Smooth muscle cell of the pulmonary artery (primary cell): ENCODE measurements around the gene SIK1. TPM values are rescaled to one million over a fixed set of nuclear protein-coding genes. Genes with fewer than 3 reads are reported as not detected.

ENCODE experiments used
- total RNA-seq: library from RNA; depleted of rRNA; stranded (reverse); fragments of >200 nt; gene quantifications from 2 replicates; pipeline ENCODE4 v1.2.3, GENCODE V29; 2014

SIK1 gene
- 0.98 and 7.6 TPM in 2 replicates for total RNA-seq

DNA sequence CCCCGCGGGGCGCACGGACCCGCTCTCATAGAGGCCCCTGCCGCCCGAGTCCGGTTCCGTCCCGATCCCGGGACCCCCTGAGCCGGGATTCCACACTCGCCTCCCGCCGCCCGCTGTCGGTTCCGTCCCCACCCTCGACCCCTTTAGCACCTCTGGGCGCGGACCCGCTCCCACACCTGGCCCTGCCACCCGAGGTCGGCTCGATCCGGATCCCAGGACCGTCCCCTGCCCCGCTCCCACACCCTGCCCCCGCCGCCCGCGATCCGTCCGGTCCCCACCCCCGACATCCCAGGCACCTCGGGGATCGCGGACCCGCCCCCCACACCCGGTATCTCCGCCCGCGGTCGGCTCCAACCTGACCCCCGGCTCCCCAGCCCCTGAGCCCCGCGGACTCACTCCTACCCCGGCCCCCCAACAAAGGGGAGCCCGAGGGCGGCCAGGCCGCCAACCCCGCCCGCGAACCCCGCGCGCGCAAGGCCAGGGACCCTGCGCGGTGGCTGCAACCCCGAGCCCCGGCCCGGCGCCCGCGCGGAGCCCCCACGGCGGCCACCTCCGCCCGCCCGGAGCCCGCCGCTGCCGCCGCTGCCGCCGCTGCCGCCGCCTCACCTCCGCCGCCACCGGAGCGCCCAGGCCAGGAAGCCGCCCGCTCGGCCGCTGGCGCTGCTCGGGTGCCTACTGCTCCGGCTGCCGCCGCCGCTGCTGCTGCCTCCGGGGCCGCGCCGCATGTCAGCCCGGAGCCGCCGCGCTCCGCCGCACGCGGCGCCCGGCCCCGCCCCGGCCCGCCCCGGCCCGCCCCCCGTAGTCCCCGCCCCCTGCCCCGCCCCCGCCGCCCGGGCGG, at the start of gene SIK1:
SIK1 (minus strand) TSS at position 728 of the 838 bp plus-strand sequence. CDS start 953 bp downstream, outside the sequence.

Other genes with a start within 250 kb of the SIK1 start
- 1.3 and 2.8 TPM in 2 replicates for gene HSF2BP, start 232.4 kb upstream of the SIK1 start, total RNA-seq
- gene RRP1B, start 232.4 kb upstream of the SIK1 start, total RNA-seq: 13.9 and 23.4 TPM in 2 replicates